T47D (cell line): ENCODE data around the gene SGCE.
A peak's percentile ranks its signal among the peaks of the same experiment; 100 is the strongest.
"Not testable (repeated sequence)": the region's sequence is repeated elsewhere in the genome, so short reads cannot be mapped to it uniquely, and the experiment has no call there.

Experiments
- DNase-seq, 2 experiments: peaks; one replicate each; pipeline versions ENCODE4 v3.0.0 to v3.0.0-alpha.2; 2011 to 2012; ENCODE audit warnings: low read depth in 1 of 2, low spot score in 1 of 2
- JUND ChIP-seq: IDR thresholded peaks from 2 replicates; pipeline ENCODE4 v1.6.1; 2012; ENCODE audit warnings: low read depth
- in situ Hi-C: cut with HindIII; loops from 2 replicates; pipeline ENCODE4 v1.10.0; 2016; ENCODE audit warnings: low sequenced_read_pairs, low pct_unique_long_range_greater_than_20kb

SGCE gene, protein sequence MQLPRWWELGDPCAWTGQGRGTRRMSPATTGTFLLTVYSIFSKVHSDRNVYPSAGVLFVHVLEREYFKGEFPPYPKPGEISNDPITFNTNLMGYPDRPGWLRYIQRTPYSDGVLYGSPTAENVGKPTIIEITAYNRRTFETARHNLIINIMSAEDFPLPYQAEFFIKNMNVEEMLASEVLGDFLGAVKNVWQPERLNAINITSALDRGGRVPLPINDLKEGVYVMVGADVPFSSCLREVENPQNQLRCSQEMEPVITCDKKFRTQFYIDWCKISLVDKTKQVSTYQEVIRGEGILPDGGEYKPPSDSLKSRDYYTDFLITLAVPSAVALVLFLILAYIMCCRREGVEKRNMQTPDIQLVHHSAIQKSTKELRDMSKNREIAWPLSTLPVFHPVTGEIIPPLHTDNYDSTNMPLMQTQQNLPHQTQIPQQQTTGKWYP

DNA sequence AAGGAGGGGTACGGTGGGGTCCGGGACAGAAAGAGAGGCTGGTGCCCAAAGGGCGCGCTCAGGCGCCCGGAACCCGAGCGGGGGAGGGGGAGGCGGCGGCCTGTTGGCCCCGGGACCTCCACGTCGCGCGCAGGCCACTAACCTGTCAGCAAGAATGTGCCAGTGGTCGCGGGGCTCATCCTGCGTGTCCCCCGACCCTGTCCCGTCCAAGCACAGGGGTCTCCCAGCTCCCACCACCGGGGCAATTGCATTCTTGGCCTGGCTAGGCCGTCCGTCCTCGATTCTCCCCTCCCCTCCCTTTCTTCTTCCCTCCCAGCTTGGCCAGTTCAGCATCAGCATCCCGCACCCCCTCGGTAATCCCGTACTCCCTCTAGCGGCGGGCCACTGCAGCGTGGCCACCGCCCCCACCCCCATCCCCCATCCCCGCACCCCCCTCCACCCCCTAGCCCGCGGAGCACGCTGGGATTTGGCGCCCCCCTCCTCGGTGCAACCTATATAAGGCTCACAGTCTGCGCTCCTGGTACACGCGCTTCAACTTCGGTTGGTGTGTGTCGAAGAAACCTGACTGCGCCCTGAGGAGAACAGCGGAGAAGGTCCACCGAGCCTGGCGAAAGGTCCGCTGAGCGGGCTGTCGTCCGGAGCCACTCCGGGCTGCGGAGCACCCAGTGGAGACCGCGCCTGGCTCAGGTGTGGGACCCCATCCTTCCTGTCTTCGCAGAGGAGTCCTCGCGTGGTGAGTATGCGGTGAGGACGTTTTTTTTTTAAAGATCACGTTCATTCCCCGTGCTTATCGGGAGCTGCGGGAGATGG lies at the start of gene SGCE:
TSS of gene SGCE (minus strand) at position 286 of the 810 bp plus-strand sequence. CDS start at position 251, 35 bp downstream.
- no peak for TF ChIP-seq JUND
- in situ Hi-C loops, result no loop called here
- peak in 1 of 2 experiments; percentile 87 for DNase-seq

DNA sequence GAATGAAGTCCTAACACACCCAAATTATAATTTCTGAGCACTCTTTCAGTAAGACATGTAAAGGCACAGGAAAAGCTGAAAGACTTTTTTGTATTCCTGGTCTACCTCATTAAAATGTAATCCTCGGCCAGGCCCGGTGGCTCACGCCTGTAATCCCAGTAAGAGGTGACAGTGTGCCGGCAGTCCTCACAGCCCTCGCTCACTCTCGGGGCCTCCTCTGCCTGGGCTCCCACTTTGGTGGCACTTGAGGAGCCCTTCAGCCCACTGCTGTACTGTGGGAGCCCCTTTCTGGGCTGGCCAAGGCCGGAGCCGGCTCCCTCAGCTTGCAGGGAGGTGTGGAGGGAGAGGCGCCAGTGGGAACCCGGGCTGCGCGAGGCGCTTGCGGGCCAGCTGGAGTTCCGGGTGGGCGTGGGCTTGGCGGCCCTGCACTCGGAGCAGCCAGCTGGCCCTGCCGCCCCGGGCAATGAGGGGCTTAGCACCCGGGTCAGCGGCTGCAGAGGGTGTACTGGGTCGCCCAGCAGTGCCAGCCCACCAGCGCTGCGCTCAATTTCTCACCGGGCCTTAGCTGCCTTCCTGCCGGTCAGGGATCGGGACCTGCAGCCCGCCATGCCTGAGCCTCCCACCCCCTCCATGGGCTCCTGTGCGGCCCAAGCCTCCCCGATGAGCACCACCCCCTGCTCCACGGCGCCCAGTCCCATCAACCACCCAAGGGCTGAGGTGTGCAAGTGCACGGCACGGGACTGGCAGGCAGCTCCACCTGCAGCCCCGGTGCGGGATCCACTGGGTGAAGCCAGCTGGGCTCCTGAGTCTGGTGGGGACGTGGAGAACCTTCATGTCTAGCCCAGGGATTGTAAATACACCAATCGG lies 49.5 kb upstream of the SGCE start:
- in situ Hi-C loops, DNase-seq: not testable (repeated sequence)

DNA sequence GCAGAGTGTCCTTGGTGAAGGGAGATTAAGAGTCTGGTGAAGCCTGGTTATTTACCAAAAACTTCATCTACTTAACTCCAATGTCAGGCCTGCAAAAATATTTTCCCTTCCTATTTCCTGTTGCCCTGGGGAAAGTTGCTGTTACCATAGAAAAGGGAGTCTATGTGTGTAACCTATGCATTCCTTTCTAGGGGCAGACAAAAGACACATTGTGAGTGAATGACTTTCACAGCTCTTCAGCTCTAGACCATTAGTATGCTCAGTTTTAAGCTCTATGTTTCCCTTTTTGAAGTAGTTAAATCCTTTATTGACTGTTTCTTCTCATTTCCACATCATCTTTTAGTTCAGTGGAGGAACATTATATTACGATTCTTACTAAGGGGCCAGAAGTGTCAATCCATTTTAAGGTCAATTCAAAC lies 45.6 kb upstream of the SGCE start:
- DNase-seq, result peak in 1 of 2 experiments; percentile 56
- in situ Hi-C loops, result no loop called here
- TF ChIP-seq JUND, result no peak

DNA sequence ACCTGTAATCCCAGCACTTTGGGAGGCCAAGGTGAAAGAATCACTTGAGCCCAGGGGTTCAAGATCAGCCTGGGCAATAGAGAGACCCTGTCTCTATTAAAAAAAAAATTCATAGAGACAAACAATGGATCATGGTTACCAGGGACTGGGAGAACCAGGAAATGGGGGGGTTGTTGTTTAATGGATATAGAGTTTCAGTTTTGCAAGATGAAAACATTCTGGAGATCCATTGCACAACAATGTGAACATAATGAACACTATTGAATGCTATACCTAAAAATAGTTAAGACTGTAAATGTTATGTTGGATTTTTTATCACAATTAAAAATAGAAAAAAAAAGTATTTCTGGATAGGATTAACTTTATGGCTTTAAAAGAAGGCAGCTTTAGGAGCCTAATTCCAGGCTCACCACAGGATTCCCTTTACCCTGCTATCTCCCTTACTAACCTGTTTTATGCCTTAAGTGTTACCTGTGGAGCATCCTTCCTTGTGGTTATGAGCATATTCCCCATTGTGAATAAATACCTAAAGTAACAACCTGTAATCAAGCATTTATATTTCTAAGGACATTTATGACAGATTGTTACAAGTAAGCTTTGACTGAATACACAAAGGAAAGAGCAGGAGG lies 45.1 kb upstream of the SGCE start:
- no peak for DNase-seq
- no peak for TF ChIP-seq JUND
- in situ Hi-C loops, result no loop called here

DNA sequence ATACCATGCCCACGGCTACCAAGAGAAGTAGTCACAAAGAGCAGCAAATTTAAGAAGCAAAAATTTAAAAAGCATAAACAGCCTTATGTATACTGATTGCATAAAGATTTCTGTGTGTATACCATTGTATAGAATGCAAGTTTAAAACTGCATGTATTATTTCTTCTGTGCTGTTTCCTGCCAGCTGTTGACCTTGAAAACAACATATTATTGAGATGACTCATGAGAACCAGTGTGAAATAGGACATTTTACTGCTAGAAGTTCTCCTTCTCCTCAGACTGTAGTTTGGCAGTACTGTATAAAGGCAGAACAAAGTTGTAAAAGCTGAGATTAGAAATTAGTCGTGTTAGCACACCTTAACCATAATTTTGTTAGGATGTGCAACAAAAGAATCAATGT lies 42.3 kb upstream of the SGCE start:
- TF ChIP-seq JUND, result no peak
- in situ Hi-C loops, result no loop called here
- peak in 1 of 2 experiments; percentile 4 for DNase-seq

DNA sequence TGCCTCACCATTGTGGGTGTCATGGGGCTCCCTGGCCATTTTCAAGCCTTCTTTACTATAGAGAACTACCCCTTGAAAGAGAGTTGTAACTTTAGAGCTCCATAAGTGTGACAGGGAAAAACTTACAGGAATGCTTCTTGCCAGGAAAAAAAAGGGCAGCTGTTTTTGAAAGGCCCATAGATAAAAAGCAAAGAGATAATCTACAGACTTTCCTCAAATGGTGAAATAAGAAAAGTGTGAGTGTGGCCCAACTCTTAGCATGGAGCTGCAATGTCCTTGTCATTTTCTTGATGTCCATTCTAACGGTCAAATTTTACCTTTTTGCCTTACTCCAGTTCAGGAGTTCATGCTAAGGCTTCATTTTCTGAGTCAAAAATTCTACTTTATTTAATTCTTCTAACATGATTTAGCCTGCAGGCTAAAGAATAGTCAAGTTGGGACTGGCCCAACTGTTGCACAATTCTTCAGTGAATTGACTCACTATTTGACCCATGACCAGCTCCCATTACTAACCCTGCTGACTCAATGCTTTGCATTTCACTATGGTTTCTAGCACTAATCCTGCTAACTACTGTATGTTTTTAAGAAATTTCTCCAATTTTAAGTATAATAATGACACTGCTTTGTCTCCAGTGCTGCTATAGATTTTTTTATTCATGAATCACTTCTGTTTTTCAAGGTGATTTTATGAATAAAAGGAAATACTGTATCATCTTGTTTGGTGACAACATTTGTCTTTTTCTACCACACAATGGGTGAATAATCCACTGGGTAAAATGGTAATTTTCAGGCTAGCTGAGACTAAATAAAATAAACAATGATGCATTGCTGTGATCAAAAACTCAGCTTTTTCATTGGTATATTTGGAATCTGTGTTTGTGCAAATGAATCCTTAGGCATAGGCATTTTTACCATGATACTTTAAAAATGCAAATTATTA lies 41.4 kb upstream of the SGCE start:
- DNase-seq, result peak in 1 of 2 experiments; percentile 19
- in situ Hi-C loops, result no loop called here

DNA sequence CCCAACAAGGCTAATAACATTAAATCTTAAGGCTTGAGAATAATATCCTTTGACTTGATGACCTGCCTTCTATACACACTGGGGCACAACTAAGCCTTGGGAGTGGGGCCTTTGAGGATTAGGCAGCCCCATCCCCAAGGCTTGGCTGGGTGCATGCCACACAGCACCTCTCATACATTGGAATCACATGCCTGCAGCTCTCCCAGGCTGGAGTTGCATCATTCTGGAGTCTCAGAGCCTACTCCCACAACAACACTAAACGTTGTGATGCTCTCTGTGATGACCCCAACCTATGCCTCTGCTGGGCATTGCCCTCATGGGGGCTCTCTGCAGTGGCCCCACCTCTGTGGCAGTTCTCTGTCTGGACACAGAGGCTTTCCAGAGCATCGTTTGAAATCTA lies 31.9 kb upstream of the SGCE start:
- in situ Hi-C loops, result no loop called here
- no peak for TF ChIP-seq JUND
- no peak for DNase-seq

More for the DNA sequence above, 41.4 kb upstream of the SGCE start:
- TF ChIP-seq JUND, result no peak

DNA sequence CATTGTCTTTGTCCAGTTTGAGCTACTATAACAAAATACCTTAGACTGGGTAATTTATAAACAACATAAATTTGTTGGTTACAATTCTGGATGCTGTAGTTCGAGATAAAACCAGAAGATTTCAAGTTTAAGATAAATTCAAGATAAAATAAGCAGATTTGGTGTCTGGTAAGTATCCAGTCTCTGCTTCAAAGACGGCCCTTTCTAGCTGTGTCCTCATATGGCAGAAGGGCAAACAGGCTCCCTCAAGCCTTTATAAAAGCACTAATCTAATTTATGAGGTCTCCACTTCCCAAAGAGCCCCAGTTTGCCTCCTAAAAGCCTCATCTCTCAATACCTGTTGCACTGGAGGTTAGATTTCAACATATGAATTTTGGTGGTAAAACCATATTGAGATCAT lies 31.1 kb upstream of the SGCE start:
- DNase-seq, result no peak
- in situ Hi-C loops, result no loop called here
- TF ChIP-seq JUND, result no peak

DNA sequence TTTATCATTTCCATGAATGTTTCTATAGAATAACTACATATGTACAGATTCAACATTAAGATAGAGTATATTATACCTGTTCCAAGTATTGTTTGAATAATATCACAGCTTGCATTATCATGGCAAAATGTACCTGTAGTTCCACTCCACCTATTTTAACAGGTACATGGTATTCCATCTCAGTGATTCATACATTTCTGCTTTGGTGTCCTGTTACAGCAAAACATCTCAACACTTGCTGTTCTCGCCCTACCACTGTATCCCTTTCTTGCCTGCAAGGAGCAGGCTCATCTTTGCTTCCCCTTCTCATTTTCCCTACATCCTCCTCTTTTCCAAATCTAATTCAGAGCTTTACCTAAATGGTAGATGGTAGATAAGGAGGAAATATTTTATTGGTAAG lies 27.1 kb upstream of the SGCE start:
- in situ Hi-C loops, result no loop called here
- no peak for TF ChIP-seq JUND
- no peak for DNase-seq

DNA sequence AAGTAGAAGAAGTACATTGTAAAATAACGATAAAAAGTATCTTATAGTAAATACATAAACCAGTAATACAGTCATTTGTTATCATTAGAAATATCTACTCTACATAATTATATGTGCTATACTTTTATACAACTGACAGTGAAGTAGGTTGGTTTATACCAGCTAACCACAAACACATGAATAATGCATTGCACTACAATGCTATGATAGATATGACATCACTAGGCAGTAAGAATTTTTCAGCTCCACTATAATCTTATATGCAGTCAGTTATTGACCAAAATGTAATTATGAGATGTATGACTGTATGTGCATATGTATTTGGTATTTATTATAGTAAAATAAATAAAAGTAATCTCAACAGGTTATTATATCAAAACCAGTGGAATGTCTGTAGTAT lies 23.4 kb upstream of the SGCE start:
- in situ Hi-C loops, result no loop called here
- no peak for TF ChIP-seq JUND
- DNase-seq, result no peak

DNA sequence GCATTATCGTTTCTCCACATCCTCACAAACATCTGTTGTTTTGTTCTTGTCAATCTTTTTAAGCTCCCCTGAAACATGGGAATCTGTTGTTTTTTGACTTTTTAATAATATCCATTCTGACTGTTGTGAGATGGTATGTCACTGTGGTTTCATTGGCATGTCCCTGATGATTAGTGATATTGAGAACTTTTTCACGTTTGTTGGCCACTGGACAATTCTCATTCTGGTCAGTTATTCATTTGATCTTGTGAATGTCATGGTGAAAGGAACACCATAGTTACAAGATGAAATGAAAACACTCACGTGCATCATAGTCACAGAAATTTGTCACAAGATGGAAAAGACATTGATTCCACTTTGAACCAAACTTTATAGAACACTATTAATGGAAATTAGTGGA lies 20.5 kb upstream of the SGCE start:
- DNase-seq, result no peak
- in situ Hi-C loops, result no loop called here
- TF ChIP-seq JUND, result no peak

DNA sequence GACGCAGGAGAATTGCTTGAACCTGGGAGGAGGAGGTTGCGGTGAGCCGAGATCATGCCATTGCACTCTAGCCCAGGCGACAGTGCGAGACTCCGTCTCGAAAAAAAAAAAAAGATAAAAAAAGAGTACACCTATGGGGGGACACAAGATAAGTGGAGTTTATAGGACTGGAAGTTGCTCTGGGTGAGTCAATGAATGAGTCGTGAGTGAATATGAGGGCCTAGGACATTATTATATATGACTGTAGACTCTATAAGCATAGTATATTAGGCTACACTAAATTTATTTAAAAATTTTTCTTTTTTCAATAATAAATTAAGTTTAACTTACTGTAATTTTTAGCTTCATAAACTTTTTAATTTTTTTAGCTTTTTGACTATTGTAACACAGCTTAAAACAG lies 19.4 kb upstream of the SGCE start:
- in situ Hi-C loops, result no loop called here
- DNase-seq, result no peak
- no peak for TF ChIP-seq JUND
